Adipose tissue (tissue), 3 donors: ENCODE results near the gene PRDM16. TPM values are rescaled to one million over a fixed set of nuclear protein-coding genes. Genes with fewer than 3 reads are reported as not detected.

Experiments
- H3K27ac ChIP-seq: one replicate; pipeline ENCODE4 v1.5.1; 2013; ENCODE audit warnings: low read depth, low read length
- WGBS, 3 donors: extraction: QIAGEN DNeasy Blood & Tissue Kit; methylation state at CpG; one replicate each; pipeline ENCODE4 v1.1.7; 2013; 5-methylcytosine and 5-hydroxymethylcytosine counted together
- polyA plus RNA-seq, 3 donors: library from polyadenylated mRNA; stranded (reverse); fragments of 200-250 nt; gene quantifications; one replicate each; pipeline ENCODE4 v1.2.3, GENCODE V29; 2013
- donor health status: healthy with polysubstance abuse.
- donor health status: Bipolar disorder and iron deficiency.
- donor health status: healthy.

PRDM16 gene
- polyA plus RNA-seq, 3 donors, result 1.6 to 3.6 (median 1.6) TPM

GRCh38 chr1:3342960-3343359 lies 274.0 kb downstream of the PRDM16 start:
- H3K27ac ChIP-seq, result no peak overlapping the region
- 88 to 95% (median 94%) methylated on average over 5 of the region's 5 CpGs for WGBS, 3 donors

GRCh38 chr1:3344395-3344794 lies 275.4 kb downstream of the PRDM16 start:
- no peak overlapping the region for H3K27ac ChIP-seq

- 74 to 85% (median 81%) methylated on average over 10 of the region's 10 CpGs for WGBS, 3 donors
- no peak overlapping the region for H3K27ac ChIP-seq
Measured at GRCh38 chr1:3345792-3346191, 276.8 kb downstream of the PRDM16 start.

GRCh38 chr1:3346478-3346877 lies 277.5 kb downstream of the PRDM16 start:
- WGBS, 3 donors, result 90 to 92% (median 92%) methylated on average over 12 to 13 of the region's 13 CpGs
- H3K27ac ChIP-seq, result no peak overlapping the region

GRCh38 chr1:3347257-3348020 lies 278.4 kb downstream of the PRDM16 start:
- H3K27ac ChIP-seq, result no peak overlapping the region
- 65 to 74% (median 72%) methylated on average over 18 of the region's 18 CpGs for WGBS, 3 donors

- H3K27ac ChIP-seq, result no peak overlapping the region
Measured at GRCh38 chr1:3348196-3348865, 279.3 kb downstream of the PRDM16 start.

GRCh38 chr1:3349161-3349967 lies 280.4 kb downstream of the PRDM16 start:
- H3K27ac ChIP-seq, result no peak overlapping the region
- WGBS, 3 donors, result 57 to 71% (median 61%) methylated on average over 32 to 34 of the region's 34 CpGs

More at GRCh38 chr1:3348196-3348865, 279.3 kb downstream of the PRDM16 start:
- 61 to 78% (median 70%) methylated on average over 15 of the region's 15 CpGs for WGBS, 3 donors

- H3K27ac ChIP-seq, result no peak overlapping the region
- WGBS, 3 donors, result 95 to 97% (median 95%) methylated on average over 3 of the region's 3 CpGs
Measured at GRCh38 chr1:3349968-3350299, 280.9 kb downstream of the PRDM16 start.

GRCh38 chr1:3350506-3351261 lies 281.7 kb downstream of the PRDM16 start:
- 34 to 66% (median 39%) methylated on average over 20 of the region's 20 CpGs for WGBS, 3 donors
- H3K27ac ChIP-seq, result no peak overlapping the region

GRCh38 chr1:3351449-3352298 lies 282.7 kb downstream of the PRDM16 start:
- H3K27ac ChIP-seq, result no peak overlapping the region
- 45 to 66% (median 45%) methylated on average over 10 to 11 of the region's 11 CpGs for WGBS, 3 donors

- WGBS, 3 donors, result 24 to 70% (median 32%) methylated on average over 30 of the region's 30 CpGs
- H3K27ac ChIP-seq, result no peak overlapping the region
Measured at GRCh38 chr1:3352299-3352951, 283.4 kb downstream of the PRDM16 start.

GRCh38 chr1:3352952-3353331 lies 283.9 kb downstream of the PRDM16 start:
- no peak overlapping the region for H3K27ac ChIP-seq
- WGBS, 3 donors, result 24 to 66% (median 30%) methylated on average over 13 of the region's 13 CpGs

GRCh38 chr1:3353876-3354275 lies 284.9 kb downstream of the PRDM16 start:
- no peak overlapping the region for H3K27ac ChIP-seq
- WGBS, 3 donors, result 80 to 87% (median 81%) methylated on average over 8 of the region's 8 CpGs

GRCh38 chr1:3355089-3355488 lies 286.1 kb downstream of the PRDM16 start:
- H3K27ac ChIP-seq, result no peak overlapping the region
- 86 to 97% (median 86%) methylated on average over 8 of the region's 8 CpGs for WGBS, 3 donors

GRCh38 chr1:3355894-3356826 lies 287.2 kb downstream of the PRDM16 start:
- WGBS, 3 donors, result 72 to 77% (median 77%) methylated on average over 37 of the region's 37 CpGs
- H3K27ac ChIP-seq, result no peak overlapping the region

- 66 to 73% (median 71%) methylated on average over 21 of the region's 21 CpGs for WGBS, 3 donors
- no peak overlapping the region for H3K27ac ChIP-seq
Measured at GRCh38 chr1:3356827-3357460, 287.9 kb downstream of the PRDM16 start.
